DMS53 treated with DMSO at 0.1 percent for 48 hours (cell line): ENCODE measurements around the gene FGF21.
A peak's percentile ranks its signal among the peaks of the same experiment; 100 is the strongest.
"Not testable (repeated sequence)": the region's sequence is repeated elsewhere in the genome, so short reads cannot be mapped to it uniquely, and the experiment has no call there.

Experiments used
- DNase-seq: peaks from one replicate; lab custom pipeline; 2025; ENCODE audit not compliant: unreplicated experiment; lab: John Stamatoyannopoulos, UW

The FGF21 gene

GRCh38 chr19:48786422-48786821 is 31.1 kb downstream of the FGF21 start:
- DNase-seq, result not testable (repeated sequence)

- not testable (repeated sequence) for DNase-seq
These were observed 32.0 kb downstream of the FGF21 start for GRCh38 chr19:48787331-48787730.

GRCh38 chr19:48793271-48793670 is 37.9 kb downstream of the FGF21 start:
- no peak for DNase-seq

GRCh38 chr19:48794291-48794690 is 39.0 kb downstream of the FGF21 start:
- no peak for DNase-seq

GRCh38 chr19:48795055-48795684 is 39.8 kb downstream of the FGF21 start:
- DNase-seq, result peak; percentile 99

- no peak for DNase-seq
These were observed 40.4 kb downstream of the FGF21 start for GRCh38 chr19:48795685-48796070.

- DNase-seq, result no peak
These were observed 41.2 kb downstream of the FGF21 start for GRCh38 chr19:48796298-48797083.

- no peak for DNase-seq
These were observed 41.8 kb downstream of the FGF21 start for GRCh38 chr19:48797103-48797502.

- no peak for DNase-seq
These were observed 43.6 kb downstream of the FGF21 start for GRCh38 chr19:48798937-48799336.

- DNase-seq, result no peak
These were observed 44.3 kb downstream of the FGF21 start for GRCh38 chr19:48799358-48800300.

- no peak for DNase-seq
These were observed 47.3 kb downstream of the FGF21 start for GRCh38 chr19:48802623-48803022.

- DNase-seq, result no peak
These were observed 49.2 kb downstream of the FGF21 start for GRCh38 chr19:48804496-48804895.

- DNase-seq, result no peak
These were observed 50.1 kb downstream of the FGF21 start for GRCh38 chr19:48805452-48805851.

GRCh38 chr19:48806518-48806817 is 51.1 kb downstream of the FGF21 start:
- DNase-seq, result no peak

GRCh38 chr19:48806818-48807589 is 51.7 kb downstream of the FGF21 start:
- no peak for DNase-seq

GRCh38 chr19:48807590-48808308 is 52.4 kb downstream of the FGF21 start:
- no peak for DNase-seq
